ENCODE data around the gene TENT5A.
A peak's percentile ranks its signal among the peaks of the same experiment; 100 is the strongest.
"Not testable (repeated sequence)": the region's sequence is repeated elsewhere in the genome, so short reads cannot be mapped to it uniquely, and the experiment has no call there.

Gene TENT5A

DNA sequence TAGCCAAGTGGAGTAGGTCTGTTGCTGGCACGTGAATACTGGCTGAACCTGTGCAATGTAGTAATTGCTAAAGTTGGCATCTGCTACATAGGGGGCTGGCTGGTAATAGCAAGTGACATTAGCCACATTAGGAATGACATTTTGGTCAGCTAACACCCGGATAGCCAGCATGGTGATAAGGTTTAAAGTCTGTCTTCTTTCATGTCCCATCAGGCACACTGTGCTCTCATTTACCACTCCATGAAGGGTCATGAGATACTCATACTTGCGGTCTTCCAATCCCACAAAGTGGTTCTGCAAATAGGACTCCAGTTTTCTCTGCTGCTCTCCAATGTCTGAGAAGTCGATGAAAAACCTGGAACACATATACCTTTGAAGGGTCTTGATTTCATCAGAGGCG, 2.8 kb downstream of the TENT5A start:
- DNase-seq: peak; percentile 57

DNA sequence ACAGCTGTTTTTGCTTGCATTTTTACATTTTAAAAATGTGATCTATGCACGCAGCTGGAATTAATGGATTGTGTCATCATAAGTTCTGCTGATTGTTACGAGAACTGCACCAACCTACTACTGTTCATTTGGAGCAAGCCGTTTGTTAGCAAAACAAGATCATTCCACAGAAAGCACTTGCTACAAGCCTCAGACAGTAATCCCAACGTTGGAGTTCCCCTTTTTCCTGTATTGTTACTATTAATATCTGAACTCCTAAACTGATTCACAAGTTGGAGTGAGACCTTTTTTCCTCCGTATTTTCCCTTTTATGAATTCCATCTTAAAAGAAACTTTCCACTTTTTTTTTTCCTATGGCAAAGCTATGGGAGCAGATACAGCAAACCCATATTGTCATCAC, 3.5 kb downstream of the TENT5A start:
- DNase-seq: no peak

DNA sequence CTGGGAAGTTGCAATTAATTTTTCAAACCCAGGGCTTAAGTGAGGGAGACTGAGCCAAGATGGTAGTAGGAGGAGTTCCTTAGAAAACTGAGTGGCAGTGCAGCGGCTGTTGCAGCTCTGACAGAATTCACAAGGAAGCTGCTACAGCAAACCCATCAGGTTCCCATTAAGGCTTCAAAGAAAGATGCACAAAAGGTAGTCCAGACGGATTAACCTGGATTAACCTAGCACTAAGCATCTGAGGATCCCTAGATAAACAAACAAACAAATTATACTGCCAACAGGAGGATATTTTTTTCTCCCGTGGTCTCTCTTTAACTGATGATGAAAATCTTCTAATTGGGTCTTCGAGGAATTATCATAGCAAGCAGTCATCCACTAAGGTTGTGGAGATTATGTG, 5.2 kb downstream of the TENT5A start:
- no peak for DNase-seq

DNA sequence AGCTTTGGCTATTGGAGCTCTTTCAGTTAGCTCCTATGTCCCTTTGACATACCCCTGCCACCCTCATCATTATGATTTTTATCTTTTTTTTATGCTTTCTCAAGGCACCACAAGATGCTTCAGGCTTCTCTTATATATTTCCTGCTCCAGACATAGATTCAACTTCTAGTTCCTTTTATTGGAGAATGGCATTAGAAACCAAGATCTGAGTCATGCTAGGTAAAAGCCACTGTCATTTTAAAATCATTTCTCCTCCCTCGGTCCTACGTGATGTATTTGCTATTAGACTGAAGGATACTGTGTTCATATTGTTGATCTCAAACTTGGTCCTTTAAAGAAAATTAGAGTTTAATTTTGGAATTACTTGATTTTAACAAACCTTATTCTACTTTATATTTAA, 8.3 kb downstream of the TENT5A start:
- no peak for DNase-seq

DNA sequence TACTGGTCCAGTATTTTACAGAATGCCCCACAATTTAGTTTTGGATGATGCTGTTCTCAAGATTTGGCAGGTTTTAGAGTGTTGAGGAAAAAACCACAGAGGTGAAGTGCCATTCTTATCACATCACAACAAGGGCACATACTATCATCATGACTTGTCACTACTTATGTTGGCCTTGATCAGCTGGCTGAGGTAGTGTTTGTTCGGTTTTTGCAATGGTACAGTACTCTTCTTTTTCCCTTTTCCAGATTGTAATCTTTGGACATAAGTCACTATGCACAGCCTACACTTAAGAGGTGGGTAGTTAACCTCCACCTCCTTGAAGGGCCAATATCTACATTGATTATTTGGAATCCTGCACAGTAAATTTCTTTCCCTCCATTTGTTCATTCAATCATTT, 8.8 kb downstream of the TENT5A start:
- DNase-seq: no peak

DNA sequence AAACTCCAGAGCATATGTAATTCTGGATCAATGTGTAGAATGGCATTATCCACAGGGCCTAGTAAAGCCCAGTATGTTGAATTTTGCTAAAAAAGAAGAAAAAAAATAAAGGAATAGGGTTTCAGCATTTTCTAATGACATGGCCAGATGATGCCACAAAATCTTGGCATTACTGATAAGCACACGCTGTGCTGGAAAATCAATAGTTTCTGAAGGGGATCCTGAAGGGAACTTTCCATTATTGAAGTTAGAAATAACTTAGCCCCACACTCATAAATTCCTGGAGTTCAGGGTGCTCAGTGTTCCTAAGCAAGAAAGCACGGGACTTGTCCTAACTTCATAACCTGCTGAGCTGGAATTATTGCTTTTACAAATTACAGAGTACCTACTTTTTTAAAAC, 10.8 kb downstream of the TENT5A start:
- DNase-seq: no peak

DNA sequence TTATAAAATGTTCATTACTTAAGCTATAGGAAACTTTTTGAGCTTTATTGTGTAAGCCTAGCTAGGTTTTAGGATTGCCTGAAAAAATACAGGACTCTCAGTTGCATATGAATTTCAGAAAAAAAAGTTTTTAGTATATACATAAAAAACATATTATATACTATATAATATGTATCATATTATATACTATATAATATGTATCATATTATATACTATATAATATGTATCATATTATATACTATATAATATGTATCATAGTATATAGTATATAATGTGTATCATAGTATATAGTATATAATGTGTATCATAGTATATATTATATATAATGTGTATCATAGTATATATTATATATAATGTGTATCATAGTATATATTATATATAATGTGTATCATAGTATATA, 11.9 kb downstream of the TENT5A start:
- not testable (repeated sequence) for DNase-seq

DNA sequence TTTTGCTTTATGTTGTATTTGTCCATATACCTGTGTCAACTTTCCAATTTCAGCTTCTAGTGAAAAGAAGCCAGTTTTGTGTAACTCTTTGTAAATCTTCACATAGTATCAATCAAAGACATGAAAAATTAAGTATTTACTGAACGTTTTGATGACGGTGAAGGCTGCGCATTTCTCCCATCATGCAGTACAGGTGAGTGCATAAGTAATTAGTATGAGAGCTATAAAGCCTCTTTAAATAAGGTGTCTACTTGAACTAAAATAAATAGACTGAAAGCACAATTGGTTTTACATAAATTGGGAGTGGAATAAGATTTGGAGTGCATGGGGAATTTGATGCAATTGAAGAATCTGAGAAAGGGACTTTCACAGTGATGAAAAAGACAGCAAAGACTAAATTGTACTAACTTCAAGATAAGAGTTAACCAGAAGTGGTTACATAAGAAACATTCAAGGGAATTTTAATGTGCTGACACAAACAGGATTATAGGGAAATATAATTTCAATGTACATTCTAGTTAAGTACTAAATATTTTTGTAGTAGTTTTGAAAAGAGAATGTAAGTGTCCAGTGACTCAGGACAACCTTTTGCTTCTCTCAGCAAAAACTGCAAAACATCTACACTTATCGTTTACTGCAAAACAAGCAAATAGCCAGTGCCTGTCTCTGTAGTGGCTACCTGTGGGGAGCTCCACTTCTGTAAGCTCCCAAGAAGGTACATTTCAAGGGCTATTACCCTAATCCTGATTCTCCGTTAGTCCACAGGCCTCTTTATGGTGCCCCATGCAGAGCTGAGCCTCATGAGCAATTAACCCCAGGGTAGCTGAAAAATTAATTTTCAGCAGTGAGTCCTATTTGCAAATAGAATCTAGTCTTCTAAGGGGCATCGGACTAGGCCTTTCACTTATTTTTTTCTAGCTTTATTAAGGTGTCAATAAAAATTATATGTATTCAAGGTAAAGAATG, 13.0 kb downstream of the TENT5A start:
- no peak for DNase-seq

DNA sequence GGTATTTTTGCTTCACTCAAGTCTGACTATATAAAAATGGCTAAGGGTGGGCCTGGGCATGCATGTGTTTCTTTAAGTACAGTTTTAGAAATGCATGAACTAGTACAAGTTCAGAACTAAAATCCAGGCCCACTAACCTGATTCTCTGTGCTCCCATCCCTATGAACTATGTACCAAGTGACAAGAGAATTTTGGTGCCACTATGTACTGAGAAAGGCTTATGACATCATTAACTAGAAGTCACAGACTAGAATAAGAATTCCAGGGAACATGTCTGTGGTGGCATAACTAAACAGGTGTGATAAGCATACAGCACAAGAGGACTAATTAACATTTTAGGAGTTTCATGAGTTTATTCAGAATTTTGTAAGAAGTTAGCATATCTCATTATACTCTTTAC, 16.1 kb downstream of the TENT5A start:
- DNase-seq: no peak

DNA sequence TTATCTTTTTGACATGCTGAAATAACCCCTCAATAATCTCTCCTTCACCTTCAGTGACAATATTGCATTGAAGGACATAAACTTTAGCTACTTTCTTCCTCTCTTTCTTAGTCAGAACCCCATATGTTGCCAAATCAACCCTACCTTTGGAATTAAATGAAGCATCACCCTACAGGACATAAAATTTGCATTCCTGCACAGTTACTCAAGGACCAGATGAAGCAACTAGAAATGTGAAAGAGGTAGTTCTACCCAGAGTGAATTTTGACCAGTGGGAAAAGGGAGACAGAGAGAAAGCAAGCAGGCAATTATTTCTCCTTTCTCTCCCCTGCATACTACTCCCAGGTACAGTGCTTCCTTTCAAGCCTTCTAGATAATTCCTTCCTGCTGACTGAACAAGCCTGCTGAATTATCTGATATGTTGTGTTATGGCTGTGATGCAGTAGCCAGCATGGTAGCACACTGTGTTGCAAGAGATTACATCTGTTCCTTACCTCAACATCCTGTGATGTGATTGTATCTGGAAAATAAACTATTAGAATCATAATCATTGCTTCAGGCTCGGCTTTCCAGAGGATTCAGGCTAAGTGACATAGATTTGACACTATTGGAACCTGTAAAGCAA, 16.6 kb downstream of the TENT5A start:
- no peak for DNase-seq

DNA sequence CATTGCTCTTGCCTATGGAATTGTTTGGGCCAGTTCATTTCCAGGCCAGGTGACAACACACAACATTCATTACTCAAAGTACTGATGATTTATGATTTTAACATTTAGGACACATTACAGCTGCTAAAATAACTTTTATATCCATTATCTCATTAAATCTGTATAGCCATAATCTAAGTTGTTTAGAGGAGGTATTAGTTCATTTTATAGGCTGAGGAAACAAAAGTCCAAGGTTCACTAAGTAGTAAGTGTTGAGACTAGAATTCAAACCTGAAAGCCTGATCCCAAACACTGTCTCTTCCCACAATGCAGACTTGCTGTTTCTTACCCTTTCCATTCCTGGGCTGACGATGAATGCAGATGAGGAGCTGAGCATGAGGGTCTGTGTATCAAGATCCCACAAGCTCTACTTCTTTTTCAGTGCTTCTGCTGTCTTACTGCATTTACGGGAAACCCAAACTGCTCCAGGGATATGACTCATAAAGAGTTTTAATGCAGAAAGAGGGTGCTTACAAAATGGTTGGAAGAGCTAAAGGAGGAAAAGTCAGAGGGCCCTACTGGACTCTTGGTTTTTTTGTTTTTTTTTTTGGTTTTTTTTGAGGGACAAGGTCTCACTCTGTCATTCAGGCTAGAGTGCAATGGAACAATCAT, 17.9 kb downstream of the TENT5A start:
- DNase-seq: no peak

DNA sequence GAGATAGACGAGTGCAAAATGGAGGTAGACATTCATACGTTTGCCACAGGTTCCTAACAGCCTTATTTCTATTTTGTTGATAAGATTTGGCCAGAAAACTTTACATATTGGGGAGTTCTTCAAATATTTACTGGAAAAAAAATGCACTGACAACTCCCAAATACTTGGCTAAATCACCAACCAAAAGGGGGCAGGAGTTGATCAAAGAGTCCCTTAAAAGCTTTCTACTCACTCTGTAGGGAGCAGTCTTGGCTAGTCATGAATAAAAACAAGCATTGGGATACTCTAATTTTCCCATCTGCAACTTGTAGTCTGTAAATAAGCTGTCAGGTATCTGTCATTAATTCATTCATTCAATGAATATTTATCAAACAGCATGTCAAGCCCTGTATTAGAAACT, 18.4 kb downstream of the TENT5A start:
- DNase-seq: no peak

DNA sequence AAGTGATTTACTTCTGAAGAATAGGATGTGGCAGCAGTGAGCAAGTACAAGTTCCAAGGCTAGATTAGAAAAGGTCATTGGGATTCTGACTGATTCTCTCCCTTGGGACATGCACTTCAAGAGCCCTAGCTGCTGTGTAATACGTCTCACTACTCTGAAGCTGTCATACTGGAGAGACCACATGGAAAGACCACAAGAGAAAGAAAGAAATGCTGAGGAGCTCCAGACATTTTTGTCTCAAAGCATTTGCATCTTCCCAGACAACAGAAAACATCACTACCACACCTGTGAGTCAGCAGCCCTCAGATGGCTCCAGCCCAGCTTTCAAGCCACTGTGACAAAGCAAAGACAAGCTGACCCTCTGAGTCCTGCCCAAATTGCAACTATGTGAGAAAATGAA, 20.7 kb downstream of the TENT5A start:
- DNase-seq: no peak

DNA sequence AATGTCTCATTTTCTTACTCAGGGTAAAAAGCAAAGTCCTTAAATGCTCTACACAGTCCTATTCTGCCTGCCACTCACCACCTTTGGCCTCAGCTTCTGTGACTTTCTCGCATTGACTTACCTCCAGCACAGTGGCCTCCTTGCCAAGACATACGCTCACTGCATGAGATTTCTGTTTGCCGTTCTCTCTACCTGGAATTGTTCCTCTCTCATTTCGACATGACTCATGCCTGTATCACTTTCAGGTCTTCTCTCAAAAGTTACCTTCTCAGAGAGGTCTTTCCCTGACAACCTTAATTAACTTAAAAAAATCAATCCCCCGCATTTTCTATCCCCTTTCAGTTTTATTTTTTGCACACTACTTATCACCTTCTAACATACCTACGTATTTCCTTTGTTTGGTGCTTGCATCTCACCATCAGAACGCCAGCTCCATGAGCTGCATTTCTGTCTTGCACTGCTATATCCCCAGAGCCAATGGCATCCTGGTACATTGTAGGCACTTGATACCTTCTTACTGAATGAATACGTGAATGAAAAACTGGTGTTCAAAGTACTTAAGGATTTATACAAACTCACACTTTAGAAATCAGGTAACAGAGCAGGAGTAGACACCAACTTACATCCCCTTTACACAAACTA, 24.5 kb downstream of the TENT5A start:
- DNase-seq: no peak

DNA sequence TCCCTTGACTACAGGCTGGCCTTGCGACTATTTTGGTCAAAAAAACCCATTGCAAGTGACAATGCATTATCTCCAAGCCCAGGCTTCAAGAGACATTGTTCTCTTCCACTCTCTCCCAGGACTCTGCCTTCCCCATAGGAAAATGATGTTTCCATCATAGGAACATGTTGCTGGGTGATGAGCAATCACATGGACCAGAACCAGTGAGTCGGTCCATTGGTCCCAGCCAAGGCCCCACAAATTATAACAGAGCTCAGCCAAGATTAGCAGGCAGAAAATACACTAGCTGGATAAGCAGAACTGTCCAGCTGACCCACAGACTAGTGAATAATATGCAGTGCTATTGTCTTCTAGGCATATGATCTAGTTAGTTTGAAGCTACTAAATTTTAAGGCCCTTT, 27.4 kb downstream of the TENT5A start:
- DNase-seq: no peak

DNA sequence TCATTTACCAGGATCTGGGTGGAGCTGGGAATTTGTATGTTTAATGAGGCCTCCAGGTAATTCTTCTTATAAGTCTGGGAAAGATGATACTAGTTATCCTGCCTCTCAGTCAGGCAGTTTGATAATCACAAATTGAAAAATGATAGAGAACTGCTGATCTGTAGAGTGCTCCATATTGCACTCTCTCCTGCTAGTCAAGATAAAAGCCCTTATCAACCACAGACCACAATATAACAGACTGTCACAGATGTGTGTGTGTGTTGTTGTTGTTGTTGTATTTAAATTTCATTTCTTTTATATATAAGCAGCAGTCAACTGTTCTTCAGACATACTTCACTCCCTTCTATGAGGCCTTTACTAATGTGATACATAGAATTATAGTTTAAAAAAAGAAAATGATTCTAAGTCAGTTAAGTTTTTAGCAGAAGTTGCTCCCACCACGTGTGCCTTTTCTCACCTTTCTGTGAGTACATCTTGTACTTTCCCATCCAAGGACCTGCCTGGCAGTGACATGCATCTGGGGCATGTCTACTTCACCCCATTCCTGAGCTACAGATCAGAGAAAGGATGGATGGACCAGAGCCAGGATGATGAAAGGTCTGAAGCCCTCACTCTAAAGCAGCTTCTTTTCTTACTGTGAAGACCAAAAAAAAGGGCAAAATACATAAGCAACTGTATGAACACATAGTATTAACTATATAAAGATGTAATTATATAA, 29.8 kb downstream of the TENT5A start:
- no peak for DNase-seq

DNA sequence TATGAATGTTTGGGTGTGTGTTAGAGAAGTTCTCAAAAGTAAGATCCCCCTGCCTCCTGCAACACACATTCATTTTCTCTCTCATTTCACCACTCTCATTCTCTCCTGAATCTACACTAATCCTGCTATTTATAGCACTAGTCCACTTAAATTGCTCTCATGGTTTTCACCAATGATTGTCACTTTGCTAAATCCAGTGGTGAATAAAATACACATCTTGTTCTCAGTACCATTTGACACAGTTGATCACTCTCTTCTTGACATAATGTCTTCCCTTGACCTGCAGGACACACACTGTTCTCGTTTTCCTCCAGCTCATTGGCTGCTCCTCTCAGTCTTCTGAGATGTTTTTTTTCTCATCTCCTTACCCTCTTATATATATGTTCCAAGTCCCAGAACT, 32.1 kb downstream of the TENT5A start:
- DNase-seq: no peak

DNA sequence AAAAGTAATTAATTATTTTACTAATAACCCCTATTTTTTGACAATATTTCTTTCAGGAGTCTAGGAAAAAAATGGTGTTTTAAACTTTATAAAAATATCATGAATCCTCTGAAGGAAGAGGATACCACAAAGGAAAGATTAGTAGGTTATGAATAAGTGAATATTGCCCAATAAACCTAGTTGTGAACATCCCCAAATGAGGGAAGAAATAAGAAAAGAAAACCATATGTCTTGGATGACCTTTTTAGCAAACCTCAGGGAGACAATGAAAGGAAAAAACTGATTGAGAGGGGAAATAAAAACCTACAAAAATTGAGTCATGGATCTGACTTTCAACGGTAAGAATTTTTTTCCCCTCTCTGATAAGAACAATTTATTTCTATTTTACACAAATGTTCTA, 34.4 kb downstream of the TENT5A start:
- no peak for DNase-seq

DNA sequence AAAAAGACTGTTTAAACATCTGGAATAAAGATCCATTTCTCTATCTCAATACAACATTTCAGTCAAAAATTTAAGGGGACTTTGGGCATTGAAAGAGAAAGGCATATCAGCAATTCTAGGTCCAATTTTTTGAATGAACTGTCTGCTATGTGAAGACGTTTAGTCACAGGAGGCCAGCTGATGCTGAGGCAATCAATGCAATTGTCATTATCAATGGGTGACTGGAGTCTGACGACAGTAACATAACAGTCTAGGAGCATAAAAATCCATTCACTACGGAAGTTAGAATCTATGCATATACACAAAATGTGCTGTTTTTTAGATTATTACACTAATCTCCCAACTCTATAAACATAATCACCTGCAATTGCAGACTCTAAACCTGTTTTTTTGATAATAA, 37.8 kb downstream of the TENT5A start:
- DNase-seq: no peak

DNA sequence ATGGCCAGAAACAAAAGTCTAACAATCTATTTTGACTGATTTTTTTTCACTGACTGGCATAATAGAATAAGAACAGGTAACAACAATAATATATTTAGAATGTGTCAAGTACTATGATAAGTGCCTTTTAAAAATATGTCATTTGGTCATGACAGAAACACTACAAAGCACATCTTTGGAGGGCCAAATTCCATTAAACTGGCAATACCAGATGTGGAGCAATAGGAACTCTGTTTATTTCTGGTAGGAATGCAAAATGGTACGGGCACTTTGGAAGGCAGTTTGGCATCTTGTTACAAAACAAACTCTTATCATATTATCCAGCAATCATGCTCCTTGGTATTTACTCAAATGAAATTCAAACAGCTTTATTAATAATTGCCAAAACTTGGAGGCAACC, 39.3 kb downstream of the TENT5A start:
- no peak for DNase-seq

DNA sequence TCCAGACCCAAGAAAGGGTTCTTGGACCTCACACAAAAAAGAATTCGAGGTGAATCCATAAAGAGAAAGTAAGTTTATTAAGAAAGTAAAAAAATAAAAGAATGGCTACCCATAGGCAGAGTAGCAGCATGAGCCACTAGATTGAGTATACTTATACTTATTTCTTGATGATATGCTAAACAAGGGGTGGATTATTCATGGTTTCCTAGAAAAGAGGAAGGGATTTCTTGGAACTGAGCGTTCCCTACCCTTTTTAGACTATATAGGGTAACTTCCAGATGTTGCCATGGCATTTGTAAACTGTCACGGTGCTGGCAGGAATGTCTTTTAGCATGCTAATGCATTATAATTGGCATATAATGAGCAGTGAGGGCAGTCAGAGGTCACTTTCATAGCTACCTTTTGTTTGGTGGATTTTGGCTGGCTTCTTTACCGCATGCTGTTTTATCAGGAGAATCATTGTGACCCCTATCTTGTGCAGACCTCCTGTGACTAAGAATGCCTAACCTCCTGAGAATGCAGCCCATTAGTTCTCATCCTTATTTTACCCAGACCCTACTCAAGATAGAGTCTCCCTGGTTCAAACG, 44.3 kb downstream of the TENT5A start:
- no peak for DNase-seq

DNA sequence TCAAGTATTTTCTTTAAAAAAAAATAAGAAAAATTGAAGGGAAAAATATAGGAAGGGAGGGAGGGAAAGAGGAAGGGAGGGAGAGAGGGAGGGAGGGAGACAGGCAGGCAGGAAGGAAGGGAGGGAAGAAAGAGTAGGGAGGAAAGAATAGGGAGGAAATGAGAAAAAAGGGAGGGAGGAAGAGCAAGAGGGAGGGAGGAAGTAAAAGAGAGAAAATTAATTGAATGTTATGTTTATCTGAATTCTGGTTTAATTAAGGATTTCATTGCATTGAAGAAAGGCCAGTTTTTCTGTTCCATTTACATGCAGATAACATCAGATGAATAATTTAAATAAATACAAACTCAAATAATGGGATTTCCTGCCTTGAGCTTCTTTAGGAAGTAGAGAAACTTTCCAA, 47.8 kb downstream of the TENT5A start:
- no peak for DNase-seq

DNA sequence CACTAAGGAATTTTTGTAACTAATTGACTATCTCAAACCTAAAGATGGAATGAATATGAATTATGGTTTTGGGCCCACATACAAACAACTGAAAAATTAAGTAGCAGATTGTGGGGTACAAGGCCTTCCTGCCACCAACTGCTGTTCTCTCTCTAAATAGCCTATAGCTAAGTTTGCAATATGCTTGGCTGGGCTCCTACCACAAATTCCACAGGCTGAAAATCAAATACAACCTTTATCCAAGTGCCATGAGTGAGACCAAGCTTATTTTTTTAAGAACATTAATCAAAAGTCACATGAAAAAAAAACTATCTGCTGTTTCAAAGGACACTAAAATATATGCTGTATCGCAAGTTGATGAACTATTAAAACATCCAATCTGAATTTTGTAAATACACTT, 52.1 kb downstream of the TENT5A start:
- DNase-seq: no peak
